Fibroblast of lung (primary cell): ENCODE measurements around the gene METTL8.

Experiments used
- CTCF ChIP-seq, 2 donors: IDR thresholded peaks in 1 of 2; conservative IDR thresholded peaks in 1 of 2; 1 replicate in 1 of 2; 2 replicates in 1 of 2; pipeline ENCODE4 v1.5.1; 2011 to 2012; ENCODE audit warnings: low read length in 2 of 2, control low read depth in 1 of 2, inconsistent platforms in 1 of 2, low read depth in 1 of 2, mild to moderate bottlenecking in 1 of 2
- EZH2 ChIP-seq: IDR thresholded peaks from 2 replicates; pipeline ENCODE4 v1.5.1; 2012; ENCODE audit warnings: low read length, control low read depth, mild to moderate bottlenecking; ENCODE audit errors: missing control alignments

GRCh38 chr2:171307560-171307959 is 126.2 kb downstream of the METTL8 start:
- TF ChIP-seq CTCF (conservative IDR thresholded peaks at IDR 0.05 in 1 of 2, IDR thresholded peaks at IDR 0.05 in 1 of 2; ENCODE audit: low read depth in 1 of 2, low read length in 2 of 2) (no peak), EZH2 (no peak)
